Effector memory CD4-positive, alpha-beta T cell (primary cell): ENCODE data around the gene HIVEP3.

ENCODE experiments used
- DNase-seq, 3 donors: peaks; one replicate each; pipeline ENCODE4 v3.0.0-alpha.2; 2020
- H3K27ac ChIP-seq: 2 replicates; pipeline ENCODE4 v1.7.0; 2013; ENCODE audit warnings: mild to moderate bottlenecking, low read length, moderate library complexity; ENCODE audit not compliant: insufficient read depth, poor library complexity, severe bottlenecking
- H3K27me3 ChIP-seq: replicated peaks from 2 replicates; pipeline ENCODE4 v1.7.0; 2013; ENCODE audit warnings: mild to moderate bottlenecking, low read length; ENCODE audit not compliant: insufficient read depth, control insufficient read depth, poor library complexity, severe bottlenecking
- H3K36me3 ChIP-seq: 2 replicates; pipeline ENCODE4 v1.7.0; 2013; ENCODE audit warnings: mild to moderate bottlenecking, low read length, moderate library complexity; ENCODE audit not compliant: control insufficient read depth, insufficient read depth
- H3K4me1 ChIP-seq: 2 replicates; pipeline ENCODE4 v1.7.0; 2013; ENCODE audit warnings: low read length, mild to moderate bottlenecking; ENCODE audit not compliant: control insufficient read depth, insufficient read depth, poor library complexity, severe bottlenecking
- H3K4me3 ChIP-seq: 2 replicates; pipeline ENCODE4 v1.7.0; 2013; ENCODE audit warnings: low read length, low read depth, mild to moderate bottlenecking; ENCODE audit not compliant: insufficient read depth, poor library complexity, severe bottlenecking
- H3K9me3 ChIP-seq: 2 replicates; pipeline ENCODE4 v1.7.0; 2013; ENCODE audit warnings: mild to moderate bottlenecking, low read length, moderate library complexity; ENCODE audit not compliant: control insufficient read depth

HIVEP3 gene

DNA sequence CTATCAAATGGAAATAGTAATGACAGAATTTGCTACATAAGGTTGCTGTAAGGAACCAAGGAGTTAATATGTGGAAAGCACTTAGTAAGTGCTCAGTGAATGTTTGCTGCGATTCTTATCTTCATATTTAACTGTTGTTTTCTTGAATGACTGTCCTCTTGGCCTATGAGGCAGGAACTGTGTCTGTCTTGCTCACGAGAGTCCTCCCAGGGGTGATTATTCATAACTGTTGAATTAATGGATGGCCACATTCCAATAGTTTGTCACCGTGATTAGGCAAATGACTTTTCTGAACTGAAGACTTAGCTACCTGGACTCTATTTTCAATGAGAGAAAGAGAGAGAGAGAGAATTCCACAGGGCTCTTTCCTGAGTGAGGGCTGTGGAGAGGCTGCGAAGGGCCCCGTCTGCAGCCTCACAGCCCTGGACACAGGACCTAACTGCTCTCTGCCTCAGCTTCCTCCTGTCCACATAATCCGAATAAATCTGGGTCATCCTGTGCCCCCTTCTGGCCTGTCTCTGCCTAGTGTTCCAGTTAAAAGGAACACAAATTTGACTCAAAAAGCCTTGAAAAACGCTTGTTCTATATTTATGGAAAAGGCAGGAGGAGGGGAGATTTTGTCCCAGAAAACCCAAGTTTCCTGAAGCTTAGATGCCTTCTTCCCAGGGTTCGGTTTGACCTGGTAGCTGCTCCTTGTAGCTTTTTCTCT lies 442.7 kb downstream of the HIVEP3 start:
- no peak for DNase-seq
- H3K27ac ChIP-seq, result no peak overlapping the region
- H3K4me3 ChIP-seq, result no peak overlapping the region
- H3K36me3 ChIP-seq, result no peaks in the 10 kb centered on the region
- no peaks in the 10 kb centered on the region for H3K4me1 ChIP-seq
- H3K27me3 ChIP-seq, result no peaks in the 10 kb centered on the region
- H3K9me3 ChIP-seq, result no peaks in the 10 kb centered on the region

DNA sequence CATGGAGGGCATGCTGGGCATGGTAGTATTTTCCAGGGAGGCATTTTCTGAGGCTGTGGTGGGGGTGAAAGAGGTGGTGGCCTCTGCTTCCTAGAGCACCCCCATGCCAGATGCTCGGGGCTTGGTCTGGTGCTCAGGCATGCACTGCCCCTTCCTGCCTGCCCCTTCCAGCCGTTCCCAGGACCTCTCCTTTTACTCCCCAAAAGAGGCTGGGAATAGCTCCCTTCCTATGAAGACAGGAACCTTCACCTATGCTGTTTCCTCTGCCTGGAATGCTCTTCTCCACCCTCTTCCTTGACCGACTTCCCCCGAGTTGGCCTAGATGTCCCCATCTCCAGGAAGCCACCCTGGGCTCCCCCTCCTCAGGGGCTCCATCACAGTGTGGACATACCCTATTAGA lies 443.4 kb downstream of the HIVEP3 start:
- DNase-seq, result no peak
- H3K9me3 ChIP-seq, result no peaks in the 10 kb centered on the region
- H3K4me3 ChIP-seq, result no peak overlapping the region
- no peaks in the 10 kb centered on the region for H3K27me3 ChIP-seq
- H3K36me3 ChIP-seq, result no peaks in the 10 kb centered on the region
- H3K27ac ChIP-seq, result no peak overlapping the region
- H3K4me1 ChIP-seq, result no peaks in the 10 kb centered on the region

DNA sequence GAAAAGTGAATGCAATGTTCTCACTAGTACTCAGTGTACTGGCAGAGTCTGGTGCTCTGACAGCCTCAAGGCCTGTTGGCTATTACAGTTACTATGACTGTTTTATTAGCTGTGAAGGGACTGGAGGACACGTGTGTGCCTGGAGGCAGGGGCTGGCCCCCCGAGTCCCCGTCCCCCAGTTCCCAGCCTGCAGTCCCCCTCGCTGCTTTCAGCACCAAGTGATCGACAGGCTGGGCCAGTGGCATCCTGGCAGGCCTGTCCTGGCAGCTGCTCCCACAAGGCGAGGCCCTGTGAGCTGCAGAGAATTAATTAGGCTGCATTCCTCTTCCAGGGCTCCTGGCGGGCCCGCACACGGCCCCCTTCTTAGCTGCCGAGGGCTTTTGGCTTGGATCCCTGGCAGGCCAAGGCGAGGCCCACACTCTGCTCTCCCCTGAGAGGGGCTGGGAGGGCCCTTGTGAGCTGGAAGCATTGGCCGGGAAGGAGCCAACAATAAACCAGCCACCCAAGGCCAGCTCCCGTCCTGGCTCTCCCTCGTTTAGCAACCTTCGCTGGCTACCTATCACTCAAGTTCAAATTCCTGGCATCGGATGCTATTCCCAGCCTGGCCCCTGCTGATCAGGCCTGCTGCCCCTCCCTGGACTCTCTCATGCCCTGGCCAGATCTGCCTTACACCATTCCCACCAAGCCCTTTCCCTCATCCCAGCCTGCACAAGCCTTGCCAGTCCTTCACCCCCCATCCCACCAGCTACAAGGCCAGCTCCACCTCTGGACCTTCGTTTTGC lies 444.0 kb downstream of the HIVEP3 start:
- H3K27ac ChIP-seq, result no peak overlapping the region
- no peaks in the 10 kb centered on the region for H3K4me1 ChIP-seq
- no peak overlapping the region for H3K4me3 ChIP-seq
- no peak for DNase-seq
- no peaks in the 10 kb centered on the region for H3K9me3 ChIP-seq
- H3K36me3 ChIP-seq, result no peaks in the 10 kb centered on the region
- H3K27me3 ChIP-seq, result no peaks in the 10 kb centered on the region

DNA sequence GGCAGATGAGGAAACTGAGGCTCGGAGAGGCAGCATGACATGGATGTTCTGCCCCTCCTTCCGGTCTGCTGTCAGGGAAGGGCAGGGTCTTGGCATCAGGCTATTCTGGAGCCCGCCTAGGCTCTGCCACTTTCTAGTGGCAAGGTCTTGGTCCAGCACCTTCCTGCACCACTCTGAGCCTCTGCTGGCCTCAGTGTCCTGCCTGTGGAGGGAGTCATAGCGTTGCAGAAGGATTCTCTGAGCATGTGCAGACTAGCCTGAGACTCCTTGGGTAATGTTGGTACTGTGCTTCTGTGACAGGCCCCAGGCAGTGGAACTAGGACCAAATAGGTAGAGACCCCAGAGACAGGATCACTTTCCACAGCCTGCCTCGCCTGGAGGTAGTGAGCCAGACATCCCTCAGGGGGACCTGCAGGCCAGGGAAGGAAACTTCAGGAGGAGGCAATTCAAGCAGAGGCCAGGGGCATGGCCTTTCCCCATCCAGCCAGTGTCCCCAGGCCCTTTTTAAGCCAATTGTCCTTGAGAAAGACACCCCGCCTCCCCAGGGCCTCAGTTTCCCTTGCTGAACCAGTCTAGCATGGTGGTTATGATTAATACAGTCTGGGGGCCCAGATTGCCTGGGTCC lies 444.9 kb downstream of the HIVEP3 start:
- Histone ChIP-seq H3K36me3 (no peaks in the 10 kb centered on the region), H3K4me1 (no peaks in the 10 kb centered on the region), H3K9me3 (no peaks in the 10 kb centered on the region), H3K4me3 (no peak overlapping the region), H3K27me3 (no peaks in the 10 kb centered on the region), H3K27ac (no peak overlapping the region)
- DNase-seq, result no peak

DNA sequence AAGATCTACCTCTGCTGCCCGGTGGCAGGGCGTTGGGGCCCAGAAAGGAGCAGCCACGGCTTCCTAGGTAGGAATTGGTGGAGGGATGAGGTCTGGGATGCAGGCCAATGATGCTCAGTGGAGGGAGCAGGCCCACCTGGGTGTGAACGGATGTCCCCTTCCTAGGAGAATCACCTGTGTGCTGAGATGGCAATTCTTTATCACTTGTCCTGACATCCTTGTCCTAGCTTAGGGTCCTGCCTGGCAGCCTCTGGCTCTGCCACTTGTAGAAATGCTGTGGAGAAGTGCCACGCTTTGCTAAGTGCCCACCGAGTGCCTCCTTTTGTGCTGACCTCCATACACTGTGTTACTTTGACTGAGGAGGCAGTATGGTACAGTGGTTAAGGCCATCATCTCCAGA lies 447.1 kb downstream of the HIVEP3 start:
- Histone ChIP-seq H3K4me1 (no peaks in the 10 kb centered on the region), H3K27me3 (no peaks in the 10 kb centered on the region), H3K4me3 (no peak overlapping the region), H3K27ac (no peak overlapping the region), H3K9me3 (no peaks in the 10 kb centered on the region), H3K36me3 (no peaks in the 10 kb centered on the region)
- DNase-seq, result no peak

DNA sequence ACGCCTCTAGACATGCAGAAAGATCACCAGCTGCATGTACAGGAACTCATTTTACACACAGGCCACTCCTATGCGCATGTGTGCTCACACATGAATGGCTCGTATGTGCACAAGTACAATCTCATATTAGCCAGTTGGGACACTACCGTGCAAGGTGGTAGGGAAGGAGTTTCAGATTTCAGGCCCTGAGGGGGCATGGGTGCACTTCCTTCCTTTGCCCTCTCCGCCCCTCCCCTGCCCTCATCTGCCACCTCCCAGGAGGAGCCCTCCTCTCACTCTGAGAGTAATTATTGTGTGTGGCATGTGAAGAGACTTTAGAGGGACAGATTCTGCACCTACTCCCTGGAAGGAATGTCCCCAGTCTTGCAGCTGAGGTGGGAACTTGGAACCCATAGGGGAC lies 449.0 kb downstream of the HIVEP3 start:
- no peak for DNase-seq
- no peaks in the 10 kb centered on the region for H3K4me1 ChIP-seq
- H3K9me3 ChIP-seq, result no peaks in the 10 kb centered on the region

DNA sequence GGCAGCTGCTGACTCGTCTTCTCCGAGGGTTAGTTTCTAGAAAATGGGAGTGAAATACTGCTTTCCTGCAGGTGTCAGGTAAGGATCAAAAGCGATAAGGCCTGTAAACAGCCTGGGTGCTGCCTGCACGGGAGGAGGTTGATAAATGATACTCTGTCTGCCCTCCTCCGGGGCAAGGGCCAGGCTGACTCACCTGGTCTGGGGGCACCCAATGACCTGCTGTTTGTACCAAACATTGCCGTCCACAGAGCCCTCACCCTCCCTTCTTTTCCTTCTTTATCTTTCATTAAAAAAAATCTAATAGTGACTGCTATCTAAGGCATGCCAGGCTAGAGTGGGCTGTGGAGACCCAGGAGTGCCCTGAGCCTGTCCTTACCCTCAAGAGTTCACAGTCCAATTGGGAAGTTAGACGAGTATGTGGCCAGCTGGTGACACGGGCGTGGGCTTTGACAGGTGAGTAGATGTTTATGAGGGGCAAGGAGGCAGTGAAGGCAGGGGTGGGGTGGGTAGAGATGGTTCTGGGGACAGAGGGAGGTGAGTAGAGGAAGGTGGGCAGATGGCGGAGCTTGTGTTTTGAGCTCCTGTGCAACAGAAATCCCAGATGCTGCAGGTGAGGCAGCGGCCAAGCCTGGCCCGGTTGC lies 450.5 kb downstream of the HIVEP3 start:
- Histone ChIP-seq H3K4me1 (no peaks in the 10 kb centered on the region), H3K27ac (no peak overlapping the region), H3K4me3 (no peak overlapping the region), H3K27me3 (no peaks in the 10 kb centered on the region), H3K9me3 (no peaks in the 10 kb centered on the region), H3K36me3 (no peaks in the 10 kb centered on the region)
- no peak for DNase-seq

More for the DNA sequence above, 449.0 kb downstream of the HIVEP3 start:
- Histone ChIP-seq H3K4me3 (no peak overlapping the region), H3K27ac (no peak overlapping the region), H3K27me3 (no peaks in the 10 kb centered on the region), H3K36me3 (no peaks in the 10 kb centered on the region)

DNA sequence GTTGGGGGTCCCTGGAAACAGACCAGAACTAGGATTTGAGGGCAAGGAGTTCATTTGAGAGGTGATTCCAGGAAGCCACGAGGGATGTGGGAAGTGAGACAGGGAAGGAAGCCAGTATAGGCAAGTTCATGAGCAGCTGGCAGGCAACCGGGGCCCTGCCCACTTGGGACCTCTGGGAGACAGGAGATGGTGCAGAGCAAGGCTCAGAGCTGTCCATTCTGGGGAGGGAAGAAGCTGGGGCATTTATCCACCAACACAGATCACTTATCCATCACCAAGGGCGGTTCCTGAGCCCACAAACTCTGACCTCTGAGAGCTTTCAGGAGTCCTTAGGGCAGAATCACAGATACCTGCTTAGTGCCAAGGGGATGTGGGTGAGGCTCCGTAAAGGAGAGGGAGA lies 451.0 kb downstream of the HIVEP3 start:
- Histone ChIP-seq H3K9me3 (no peaks in the 10 kb centered on the region), H3K27me3 (no peaks in the 10 kb centered on the region), H3K27ac (no peak overlapping the region), H3K36me3 (no peaks in the 10 kb centered on the region), H3K4me3 (no peak overlapping the region), H3K4me1 (no peaks in the 10 kb centered on the region)
- DNase-seq, result no peak

DNA sequence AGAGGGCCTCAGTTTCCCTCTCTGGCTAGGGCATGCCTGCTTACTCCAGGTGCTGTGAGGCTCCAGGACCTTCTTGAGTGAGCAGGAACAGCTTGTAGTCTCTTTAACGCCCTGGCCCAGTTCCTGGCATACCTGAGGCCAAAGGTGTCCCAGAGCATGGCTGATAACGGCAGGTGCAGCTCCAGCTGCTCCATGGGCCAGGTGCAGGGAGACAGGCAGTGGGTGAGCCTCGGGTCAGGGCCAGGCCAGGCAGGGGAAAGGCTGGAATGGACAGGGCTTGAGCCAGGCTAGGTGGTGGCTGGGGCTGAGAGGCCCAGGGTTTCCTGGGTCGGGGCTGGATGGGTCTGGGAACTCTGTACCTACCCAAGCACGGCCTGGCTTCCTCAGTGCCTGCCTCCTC lies 452.6 kb downstream of the HIVEP3 start:
- DNase-seq, result no peak
- H3K4me1 ChIP-seq, result no peaks in the 10 kb centered on the region
- H3K9me3 ChIP-seq, result no peaks in the 10 kb centered on the region
- H3K27me3 ChIP-seq, result no peaks in the 10 kb centered on the region
- no peaks in the 10 kb centered on the region for H3K36me3 ChIP-seq
- no peak overlapping the region for H3K27ac ChIP-seq
- H3K4me3 ChIP-seq, result no peak overlapping the region

DNA sequence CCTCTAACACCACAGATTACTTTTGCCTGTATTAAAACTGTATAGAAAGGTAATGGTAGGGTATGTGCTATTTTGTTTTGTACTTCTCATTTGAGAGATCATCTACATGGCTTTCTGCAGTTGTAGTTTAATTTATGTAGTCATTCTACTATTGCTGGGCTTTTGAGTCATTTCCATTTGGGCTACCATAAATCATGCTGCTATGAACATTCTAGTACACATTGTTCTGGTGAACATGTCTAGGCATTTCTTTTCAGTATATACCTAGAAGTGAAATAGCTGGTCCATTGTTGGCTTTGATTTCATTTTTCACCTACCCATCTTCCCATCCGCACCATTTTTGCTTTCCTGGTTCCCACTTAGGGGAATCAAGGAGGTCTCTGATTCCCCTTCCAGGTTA lies 453.0 kb downstream of the HIVEP3 start:
- H3K36me3 ChIP-seq, result no peaks in the 10 kb centered on the region
- H3K27ac ChIP-seq, result no peak overlapping the region
- no peaks in the 10 kb centered on the region for H3K27me3 ChIP-seq

More for the DNA sequence above, 453.0 kb downstream of the HIVEP3 start:
- DNase-seq, result no peak
- Histone ChIP-seq H3K4me3 (no peak overlapping the region), H3K4me1 (no peaks in the 10 kb centered on the region), H3K9me3 (no peaks in the 10 kb centered on the region)
